Neural crest cell (in vitro differentiated cells): ENCODE measurements around the gene LMAN2. TPM values are rescaled to one million over a fixed set of nuclear protein-coding genes. Genes with fewer than 3 reads are reported as not detected.

Source experiments
- DNase-seq: peaks from one replicate; pipeline ENCODE4 v3.0.0; 2021; ENCODE audit warnings: low read depth, mixed read lengths, low spot score
- H3K27ac Mint-ChIP-seq: one replicate; pipeline ENCODE4 v1.8.0; 2021; ENCODE audit warnings: mild to moderate bottlenecking, mixed read lengths; ENCODE audit not compliant: unreplicated experiment
- H3K27me3 Mint-ChIP-seq: 2 replicates; pipeline ENCODE4 v1.8.0; 2021; ENCODE audit warnings: low read depth, mild to moderate bottlenecking, mixed read lengths
- H3K36me3 Mint-ChIP-seq: 2 replicates; pipeline ENCODE4 v1.8.0; 2021; ENCODE audit warnings: low read depth, mild to moderate bottlenecking, mixed read lengths
- H3K4me1 Mint-ChIP-seq: 2 replicates; pipeline ENCODE4 v1.8.0; 2021; ENCODE audit warnings: mixed read lengths
- H3K4me3 Mint-ChIP-seq: one replicate; pipeline ENCODE4 v1.8.0; 2021; ENCODE audit warnings: mild to moderate bottlenecking, mixed read lengths
- H3K9me3 Mint-ChIP-seq: 2 replicates; pipeline ENCODE4 v1.8.0; 2021; ENCODE audit warnings: mixed read lengths
- CTCF ChIP-seq: fragments of 200-600 bp; sonication (generic); conservative IDR thresholded peaks from 2 replicates; pipeline ENCODE4 v1.5.0; 2021; ENCODE audit warnings: antibody characterized with exemption, mild to moderate bottlenecking
- total RNA-seq: library from RNA; stranded (reverse); gene quantifications from 2 replicates; pipeline ENCODE4 v1.2.1, GENCODE V29; 2021

The LMAN2 gene
- total RNA-seq, 1 donor from 2014 or later = 80.5 TPM

- Mint-ChIP-seq H3K27me3 (peaks cover 15% of the 10 kb centered on the region), H3K9me3 (no peaks in the 10 kb centered on the region), H3K4me3 (peak overlapping the region; percentile 71), H3K4me1 (peaks cover 26% of the 10 kb centered on the region), H3K36me3 (no peaks in the 10 kb centered on the region), H3K27ac (no peak overlapping the region)
- peak; percentile 42 for DNase-seq
- TF ChIP-seq CTCF = peak; percentile 57
Measured at GRCh38 chr5:177368869-177369644, 17.6 kb upstream of the LMAN2 start.

- DNase-seq = no peak
- Mint-ChIP-seq H3K4me3 (peak overlapping the region; percentile 81), H3K4me1 (peaks cover 26% of the 10 kb centered on the region), H3K9me3 (no peaks in the 10 kb centered on the region), H3K27me3 (peaks cover 15% of the 10 kb centered on the region), H3K36me3 (no peaks in the 10 kb centered on the region), H3K27ac (no peak overlapping the region)
- no peak for TF ChIP-seq CTCF
Measured at GRCh38 chr5:177367981-177368868, 16.8 kb upstream of the LMAN2 start.

GRCh38 chr5:177367323-177367848 is 15.9 kb upstream of the LMAN2 start:
- H3K36me3 Mint-ChIP-seq = no peaks in the 10 kb centered on the region
- no peak for TF ChIP-seq CTCF
- peak overlapping the region; percentile 92 for H3K4me3 Mint-ChIP-seq
- DNase-seq = no peak
- peaks cover 15% of the 10 kb centered on the region for H3K27me3 Mint-ChIP-seq
- H3K4me1 Mint-ChIP-seq = peaks cover 26% of the 10 kb centered on the region
- H3K9me3 Mint-ChIP-seq = no peaks in the 10 kb centered on the region
- H3K27ac Mint-ChIP-seq = no peak overlapping the region

GRCh38 chr5:177366528-177367322 is 15.3 kb upstream of the LMAN2 start:
- Mint-ChIP-seq H3K4me1 (peaks cover 26% of the 10 kb centered on the region), H3K27ac (peak overlapping the region; percentile 95), H3K9me3 (no peaks in the 10 kb centered on the region), H3K4me3 (peak overlapping the region; percentile 92), H3K36me3 (no peaks in the 10 kb centered on the region), H3K27me3 (peaks cover 17% of the 10 kb centered on the region)
- DNase-seq = peak; percentile 85
- TF ChIP-seq CTCF = no peak
